A673 (cell line): ENCODE measurements around the gene KCNQ2.

Experiments used
- EZH2 ChIP-seq: fragments of 200-600 bp; sonication (generic); IDR thresholded peaks from 2 replicates; pipeline ENCODE4 v1.6.1; 2017; ENCODE audit warnings: borderline replicate concordance, low read depth, mild to moderate bottlenecking, mixed read lengths, antibody characterized with exemption, low read length; ENCODE audit not compliant: poor library complexity, severe bottlenecking
- TF ChIP-seq, protein P1 (sequence below): fragments of 300-800, 200-600 bp; sonication (generic); conservative IDR thresholded peaks from 2 replicates; pipeline ENCODE4 v1.5.1; 2017; ENCODE audit warnings: low read depth, mild to moderate bottlenecking, antibody characterized with exemption, low read length, moderate library complexity, mixed read lengths

- TF ChIP-seq, protein P1, sequence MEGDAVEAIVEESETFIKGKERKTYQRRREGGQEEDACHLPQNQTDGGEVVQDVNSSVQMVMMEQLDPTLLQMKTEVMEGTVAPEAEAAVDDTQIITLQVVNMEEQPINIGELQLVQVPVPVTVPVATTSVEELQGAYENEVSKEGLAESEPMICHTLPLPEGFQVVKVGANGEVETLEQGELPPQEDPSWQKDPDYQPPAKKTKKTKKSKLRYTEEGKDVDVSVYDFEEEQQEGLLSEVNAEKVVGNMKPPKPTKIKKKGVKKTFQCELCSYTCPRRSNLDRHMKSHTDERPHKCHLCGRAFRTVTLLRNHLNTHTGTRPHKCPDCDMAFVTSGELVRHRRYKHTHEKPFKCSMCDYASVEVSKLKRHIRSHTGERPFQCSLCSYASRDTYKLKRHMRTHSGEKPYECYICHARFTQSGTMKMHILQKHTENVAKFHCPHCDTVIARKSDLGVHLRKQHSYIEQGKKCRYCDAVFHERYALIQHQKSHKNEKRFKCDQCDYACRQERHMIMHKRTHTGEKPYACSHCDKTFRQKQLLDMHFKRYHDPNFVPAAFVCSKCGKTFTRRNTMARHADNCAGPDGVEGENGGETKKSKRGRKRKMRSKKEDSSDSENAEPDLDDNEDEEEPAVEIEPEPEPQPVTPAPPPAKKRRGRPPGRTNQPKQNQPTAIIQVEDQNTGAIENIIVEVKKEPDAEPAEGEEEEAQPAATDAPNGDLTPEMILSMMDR = no peak
- TF ChIP-seq EZH2 = no peak
Observed at GRCh38 chr20:63433756-63434531, 38.5 kb downstream of the KCNQ2 start.
